SK-N-SH (cell line): ENCODE measurements around the gene DAB1.

Source experiments
- CTCF ChIP-seq: fragments of 200-600 bp; sonication (generic); IDR thresholded peaks from 2 replicates; pipeline ENCODE4 v1.6.1; 2017; ENCODE audit warnings: antibody characterized with exemption, mild to moderate bottlenecking, moderate library complexity
- EP300 ChIP-seq, 2 experiments: IDR thresholded peaks; 2 replicates each; pipeline versions ENCODE4 v1.4.0 to v1.6.1; 2012; ENCODE audit warnings: borderline replicate concordance in 1 of 2, low read depth in 1 of 2, low read length in 1 of 2
- POLR2AphosphoS5 ChIP-seq: IDR thresholded peaks from 2 replicates; pipeline ENCODE4 v1.6.1; 2012; ENCODE audit warnings: low read depth, low read length
- RAD21 ChIP-seq: IDR thresholded peaks from 2 replicates; pipeline ENCODE4 v1.6.1; 2012; ENCODE audit warnings: mild to moderate bottlenecking, low read length
- SMC3 ChIP-seq: IDR thresholded peaks from 2 replicates; pipeline ENCODE4 v1.6.1; 2012; ENCODE audit warnings: low read depth, low read length, improper control_type of control experiment
- TF ChIP-seq, protein P1 (sequence below): IDR thresholded peaks from 2 replicates; pipeline ENCODE4 v1.6.1; 2012; ENCODE audit warnings: mild to moderate bottlenecking, low read depth, low read length, moderate library complexity

- TF ChIP-seq CTCF (peak; percentile 51), EP300 (IDR thresholded peaks at IDR 0.05; ENCODE audit: borderline replicate concordance in 1 of 2, low read depth in 1 of 2, low read length in 1 of 2) (no peak), POLR2AphosphoS5 (no peak), SMC3 (no peak), RAD21 (peak; percentile 29; the same call in 1 of the 2 replicates)
- TF ChIP-seq, protein P1, sequence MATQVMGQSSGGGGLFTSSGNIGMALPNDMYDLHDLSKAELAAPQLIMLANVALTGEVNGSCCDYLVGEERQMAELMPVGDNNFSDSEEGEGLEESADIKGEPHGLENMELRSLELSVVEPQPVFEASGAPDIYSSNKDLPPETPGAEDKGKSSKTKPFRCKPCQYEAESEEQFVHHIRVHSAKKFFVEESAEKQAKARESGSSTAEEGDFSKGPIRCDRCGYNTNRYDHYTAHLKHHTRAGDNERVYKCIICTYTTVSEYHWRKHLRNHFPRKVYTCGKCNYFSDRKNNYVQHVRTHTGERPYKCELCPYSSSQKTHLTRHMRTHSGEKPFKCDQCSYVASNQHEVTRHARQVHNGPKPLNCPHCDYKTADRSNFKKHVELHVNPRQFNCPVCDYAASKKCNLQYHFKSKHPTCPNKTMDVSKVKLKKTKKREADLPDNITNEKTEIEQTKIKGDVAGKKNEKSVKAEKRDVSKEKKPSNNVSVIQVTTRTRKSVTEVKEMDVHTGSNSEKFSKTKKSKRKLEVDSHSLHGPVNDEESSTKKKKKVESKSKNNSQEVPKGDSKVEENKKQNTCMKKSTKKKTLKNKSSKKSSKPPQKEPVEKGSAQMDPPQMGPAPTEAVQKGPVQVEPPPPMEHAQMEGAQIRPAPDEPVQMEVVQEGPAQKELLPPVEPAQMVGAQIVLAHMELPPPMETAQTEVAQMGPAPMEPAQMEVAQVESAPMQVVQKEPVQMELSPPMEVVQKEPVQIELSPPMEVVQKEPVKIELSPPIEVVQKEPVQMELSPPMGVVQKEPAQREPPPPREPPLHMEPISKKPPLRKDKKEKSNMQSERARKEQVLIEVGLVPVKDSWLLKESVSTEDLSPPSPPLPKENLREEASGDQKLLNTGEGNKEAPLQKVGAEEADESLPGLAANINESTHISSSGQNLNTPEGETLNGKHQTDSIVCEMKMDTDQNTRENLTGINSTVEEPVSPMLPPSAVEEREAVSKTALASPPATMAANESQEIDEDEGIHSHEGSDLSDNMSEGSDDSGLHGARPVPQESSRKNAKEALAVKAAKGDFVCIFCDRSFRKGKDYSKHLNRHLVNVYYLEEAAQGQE, result no peak
Observed at GRCh38 chr1:57017717-57018116, 406.1 kb downstream of the DAB1 start.
